IMR-90 (cell line): ENCODE data around the gene DENND1A.

Experiments
- BHLHE40 ChIP-seq: fragments of 150-350 bp; IDR thresholded peaks from 2 replicates; pipeline ENCODE4 v1.6.1; 2016; ENCODE audit warnings: mild to moderate bottlenecking, low read depth, low read length
- CEBPB ChIP-seq: IDR thresholded peaks from 2 replicates; pipeline ENCODE4 v1.6.1; 2012; ENCODE audit warnings: low read depth, low read length, improper control_type of control experiment
- FOS ChIP-seq: fragments of 150-350 bp; IDR thresholded peaks from 2 replicates; pipeline ENCODE4 v1.6.1; 2016; ENCODE audit warnings: low read depth, low read length
- MAFK ChIP-seq: IDR thresholded peaks from 2 replicates; pipeline ENCODE4 v1.6.1; 2012; ENCODE audit warnings: low read depth, low read length, improper control_type of control experiment
- MAZ ChIP-seq: IDR thresholded peaks from 2 replicates; pipeline ENCODE4 v1.6.1; 2012; ENCODE audit warnings: low read depth, mild to moderate bottlenecking, low read length, improper control_type of control experiment, moderate library complexity, borderline replicate concordance
- MXI1 ChIP-seq: IDR thresholded peaks from 2 replicates; pipeline ENCODE4 v1.6.1; 2012; ENCODE audit warnings: low read depth, mild to moderate bottlenecking, low read length, moderate library complexity, borderline replicate concordance
- POLR2A ChIP-seq: IDR thresholded peaks from 2 replicates; pipeline ENCODE4 v1.6.1; 2012; ENCODE audit warnings: mild to moderate bottlenecking, low read depth, low read length
- RAD21 ChIP-seq: IDR thresholded peaks from 2 replicates; pipeline ENCODE4 v1.6.1; 2012; ENCODE audit warnings: low read length, improper control_type of control experiment
- RCOR1 ChIP-seq: IDR thresholded peaks from 2 replicates; pipeline ENCODE4 v1.6.1; 2012; ENCODE audit warnings: mild to moderate bottlenecking, low read length, improper control_type of control experiment; ENCODE audit not compliant: insufficient replicate concordance
- RFX5 ChIP-seq: IDR thresholded peaks from 2 replicates; pipeline ENCODE4 v1.8.0; 2012; ENCODE audit warnings: low read depth, mild to moderate bottlenecking, low read length, moderate library complexity
- SMC3 ChIP-seq: fragments of 150-350 bp; IDR thresholded peaks from 2 replicates; pipeline ENCODE4 v1.6.1; 2016; ENCODE audit warnings: low read depth, mild to moderate bottlenecking, antibody characterized with exemption, low read length, moderate library complexity
- TF ChIP-seq, protein P1 (sequence below): conservative IDR thresholded peaks from 2 replicates; pipeline ENCODE4 v1.5.1; 2012; ENCODE audit warnings: mild to moderate bottlenecking, low read depth, low read length, improper control_type of control experiment
- TF ChIP-seq, protein P2 (sequence below): fragments of 150-350 bp; IDR thresholded peaks from 2 replicates; pipeline ENCODE4 v1.6.1; 2017; ENCODE audit warnings: mild to moderate bottlenecking, antibody characterized with exemption, low read length, low read depth
- TF ChIP-seq, protein P3 (sequence below): fragments of 150-350 bp; IDR thresholded peaks from 2 replicates; pipeline ENCODE4 v1.6.1; 2016; ENCODE audit warnings: low read depth, mild to moderate bottlenecking, low read length, moderate library complexity, borderline replicate concordance

DNA sequence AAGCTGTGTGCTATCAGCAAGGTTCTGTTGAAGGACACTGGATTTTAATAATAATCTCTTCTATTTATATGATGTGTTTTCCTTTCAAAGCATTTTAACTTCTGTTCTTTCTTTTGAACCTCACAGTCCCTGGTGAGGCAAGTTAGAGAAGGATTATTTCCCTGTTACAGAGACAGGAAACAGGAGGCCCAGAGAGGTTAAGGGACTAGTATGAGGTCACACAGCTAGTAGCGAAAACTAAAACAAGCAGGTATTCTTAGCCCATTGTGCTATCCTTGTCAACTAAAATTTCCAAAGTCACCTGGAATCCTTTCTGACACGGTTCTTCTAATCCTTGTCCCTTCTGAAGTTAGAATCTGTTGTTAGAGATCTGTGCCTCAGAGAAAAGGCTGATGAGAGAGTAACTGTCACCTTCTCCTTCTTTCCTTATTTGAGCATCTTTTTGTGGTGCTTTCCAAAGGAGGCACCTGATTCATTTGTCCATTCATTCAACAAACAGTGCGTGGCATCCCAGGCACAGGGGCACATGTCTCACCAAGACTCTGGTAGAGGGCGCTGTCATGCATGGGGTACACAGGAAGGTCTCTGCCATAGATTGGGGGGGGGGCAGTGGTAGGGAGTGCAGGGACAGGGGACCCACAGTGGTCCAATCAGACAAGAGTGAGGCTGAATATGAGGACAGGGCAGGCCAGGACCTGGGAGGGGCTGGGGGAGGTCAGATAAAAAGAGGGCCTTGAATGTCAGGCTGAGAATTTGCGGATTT, 512.5 kb downstream of the DENND1A start:
- TF ChIP-seq MAZ (no peak), RAD21 (no peak), RFX5 (no peak), RCOR1 (no peak), MAFK (no peak), FOS (no peak), POLR2A (no peak), SMC3 (no peak), BHLHE40 (no peak), MXI1 (no peak), CEBPB (no peak)
- TF ChIP-seq, protein P1, sequence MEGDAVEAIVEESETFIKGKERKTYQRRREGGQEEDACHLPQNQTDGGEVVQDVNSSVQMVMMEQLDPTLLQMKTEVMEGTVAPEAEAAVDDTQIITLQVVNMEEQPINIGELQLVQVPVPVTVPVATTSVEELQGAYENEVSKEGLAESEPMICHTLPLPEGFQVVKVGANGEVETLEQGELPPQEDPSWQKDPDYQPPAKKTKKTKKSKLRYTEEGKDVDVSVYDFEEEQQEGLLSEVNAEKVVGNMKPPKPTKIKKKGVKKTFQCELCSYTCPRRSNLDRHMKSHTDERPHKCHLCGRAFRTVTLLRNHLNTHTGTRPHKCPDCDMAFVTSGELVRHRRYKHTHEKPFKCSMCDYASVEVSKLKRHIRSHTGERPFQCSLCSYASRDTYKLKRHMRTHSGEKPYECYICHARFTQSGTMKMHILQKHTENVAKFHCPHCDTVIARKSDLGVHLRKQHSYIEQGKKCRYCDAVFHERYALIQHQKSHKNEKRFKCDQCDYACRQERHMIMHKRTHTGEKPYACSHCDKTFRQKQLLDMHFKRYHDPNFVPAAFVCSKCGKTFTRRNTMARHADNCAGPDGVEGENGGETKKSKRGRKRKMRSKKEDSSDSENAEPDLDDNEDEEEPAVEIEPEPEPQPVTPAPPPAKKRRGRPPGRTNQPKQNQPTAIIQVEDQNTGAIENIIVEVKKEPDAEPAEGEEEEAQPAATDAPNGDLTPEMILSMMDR = no peak
- TF ChIP-seq, protein P2, sequence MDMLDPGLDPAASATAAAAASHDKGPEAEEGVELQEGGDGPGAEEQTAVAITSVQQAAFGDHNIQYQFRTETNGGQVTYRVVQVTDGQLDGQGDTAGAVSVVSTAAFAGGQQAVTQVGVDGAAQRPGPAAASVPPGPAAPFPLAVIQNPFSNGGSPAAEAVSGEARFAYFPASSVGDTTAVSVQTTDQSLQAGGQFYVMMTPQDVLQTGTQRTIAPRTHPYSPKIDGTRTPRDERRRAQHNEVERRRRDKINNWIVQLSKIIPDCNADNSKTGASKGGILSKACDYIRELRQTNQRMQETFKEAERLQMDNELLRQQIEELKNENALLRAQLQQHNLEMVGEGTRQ = no peak
- TF ChIP-seq, protein P3, sequence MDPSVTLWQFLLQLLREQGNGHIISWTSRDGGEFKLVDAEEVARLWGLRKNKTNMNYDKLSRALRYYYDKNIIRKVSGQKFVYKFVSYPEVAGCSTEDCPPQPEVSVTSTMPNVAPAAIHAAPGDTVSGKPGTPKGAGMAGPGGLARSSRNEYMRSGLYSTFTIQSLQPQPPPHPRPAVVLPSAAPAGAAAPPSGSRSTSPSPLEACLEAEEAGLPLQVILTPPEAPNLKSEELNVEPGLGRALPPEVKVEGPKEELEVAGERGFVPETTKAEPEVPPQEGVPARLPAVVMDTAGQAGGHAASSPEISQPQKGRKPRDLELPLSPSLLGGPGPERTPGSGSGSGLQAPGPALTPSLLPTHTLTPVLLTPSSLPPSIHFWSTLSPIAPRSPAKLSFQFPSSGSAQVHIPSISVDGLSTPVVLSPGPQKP = no peak
